H1 (cell line): ENCODE measurements around the gene IGLL5.

Source experiments
- CHD1 ChIP-seq: IDR thresholded peaks from 2 replicates; pipeline ENCODE4 v1.6.1; 2012; ENCODE audit warnings: low read depth, low read length, improper control_type of control experiment
- NANOG ChIP-seq: IDR thresholded peaks from 2 replicates; pipeline ENCODE4 v1.6.1; 2011; ENCODE audit warnings: low read length, low read depth, mild to moderate bottlenecking, inconsistent platforms; ENCODE audit not compliant: insufficient read depth, poor library complexity, severe bottlenecking
- POLR2A ChIP-seq, 2 experiments: IDR thresholded peaks; 1 replicate in 1 of 2; 2 replicates in 1 of 2; pipeline ENCODE4 v1.6.1; 2011; ENCODE audit warnings: low read depth in 2 of 2, low read length in 2 of 2, mild to moderate bottlenecking in 2 of 2; ENCODE audit errors: control extremely low read depth in 1 of 2
- SIX5 ChIP-seq: IDR thresholded peaks from 2 replicates; pipeline ENCODE4 v1.6.1; 2011; ENCODE audit warnings: mild to moderate bottlenecking, low read depth, low read length
- YY1 ChIP-seq: IDR thresholded peaks from 2 replicates; pipeline ENCODE4 v1.6.1; 2011; ENCODE audit warnings: low read depth, mild to moderate bottlenecking, low read length
- TF ChIP-seq, protein P1 (sequence below), 3 experiments: IDR thresholded peaks; 1 replicate in 2 of 3; 2 replicates in 1 of 3; pipeline versions ENCODE4 v1.5.1 to v1.6.1; 2011; ENCODE audit warnings: low read length in 3 of 3, mild to moderate bottlenecking in 3 of 3, inconsistent platforms in 2 of 3, low read depth in 1 of 3, moderate library complexity in 1 of 3; ENCODE audit not compliant: insufficient read depth in 1 of 3; ENCODE audit errors: control extremely low read depth in 1 of 3

DNA sequence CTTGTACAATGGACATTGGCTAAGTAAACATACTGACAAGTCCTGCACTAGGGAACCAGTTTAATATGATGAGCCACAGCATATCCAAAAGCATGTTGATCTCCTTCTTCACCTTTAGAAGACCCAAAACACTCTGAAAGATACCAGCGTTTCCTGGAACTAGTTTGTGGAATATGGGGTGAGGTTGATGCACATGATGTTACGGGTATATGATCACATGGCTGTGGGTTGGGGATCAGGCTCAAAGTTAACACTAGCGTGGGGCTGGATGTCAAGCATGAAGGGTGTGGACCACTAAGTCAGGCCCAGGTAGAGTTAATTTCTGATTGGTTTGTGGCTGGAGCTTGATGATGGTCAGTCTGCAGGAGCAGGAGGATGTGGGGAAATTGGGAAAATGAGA lies 9.0 kb downstream of the IGLL5 start:
- TF ChIP-seq YY1 (no peak), NANOG (no peak), SIX5 (no peak), POLR2A (IDR thresholded peaks at IDR 0.05; ENCODE audit: control extremely low read depth in 1 of 2, low read depth in 2 of 2, low read length in 2 of 2) (no peak), CHD1 (no peak)
- TF ChIP-seq, protein P1, sequence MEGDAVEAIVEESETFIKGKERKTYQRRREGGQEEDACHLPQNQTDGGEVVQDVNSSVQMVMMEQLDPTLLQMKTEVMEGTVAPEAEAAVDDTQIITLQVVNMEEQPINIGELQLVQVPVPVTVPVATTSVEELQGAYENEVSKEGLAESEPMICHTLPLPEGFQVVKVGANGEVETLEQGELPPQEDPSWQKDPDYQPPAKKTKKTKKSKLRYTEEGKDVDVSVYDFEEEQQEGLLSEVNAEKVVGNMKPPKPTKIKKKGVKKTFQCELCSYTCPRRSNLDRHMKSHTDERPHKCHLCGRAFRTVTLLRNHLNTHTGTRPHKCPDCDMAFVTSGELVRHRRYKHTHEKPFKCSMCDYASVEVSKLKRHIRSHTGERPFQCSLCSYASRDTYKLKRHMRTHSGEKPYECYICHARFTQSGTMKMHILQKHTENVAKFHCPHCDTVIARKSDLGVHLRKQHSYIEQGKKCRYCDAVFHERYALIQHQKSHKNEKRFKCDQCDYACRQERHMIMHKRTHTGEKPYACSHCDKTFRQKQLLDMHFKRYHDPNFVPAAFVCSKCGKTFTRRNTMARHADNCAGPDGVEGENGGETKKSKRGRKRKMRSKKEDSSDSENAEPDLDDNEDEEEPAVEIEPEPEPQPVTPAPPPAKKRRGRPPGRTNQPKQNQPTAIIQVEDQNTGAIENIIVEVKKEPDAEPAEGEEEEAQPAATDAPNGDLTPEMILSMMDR (IDR thresholded peaks at IDR 0.05; ENCODE audit: control extremely low read depth in 1 of 3, insufficient read depth in 1 of 3, low read depth in 1 of 3, low read length in 3 of 3) = no peak
